ENCODE data around the gene OOSP3. TPM values are rescaled to one million over a fixed set of nuclear protein-coding genes. Genes with fewer than 3 reads are reported as not detected.

Gene OOSP3
- total RNA-seq, 4 donors from 2014 or later: not detected

DNA sequence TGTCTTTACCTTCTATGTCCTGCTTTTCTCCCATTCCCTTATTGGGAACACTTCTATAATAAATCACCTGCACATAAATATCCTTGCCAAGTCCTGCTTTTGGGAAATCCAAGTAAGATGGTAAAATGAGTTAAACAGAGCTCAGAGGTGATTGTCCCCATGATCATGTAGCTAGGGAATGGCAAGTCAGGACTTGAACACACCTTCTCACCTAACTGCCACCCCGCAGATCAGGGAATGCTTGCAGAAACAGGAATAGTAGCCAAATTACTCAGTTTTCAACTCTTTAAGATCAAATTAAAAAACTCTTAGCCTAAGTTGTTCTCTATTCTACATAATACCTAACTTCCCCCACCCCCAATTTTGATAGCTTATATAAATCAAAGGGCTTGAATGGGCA, 16.0 kb downstream of the OOSP3 start:
- WGBS, 2 donors: 35 to 58% methylated on average over 1 of the region's 1 CpG
- Histone ChIP-seq H3K36me3 (no peaks in the 10 kb centered on the region), H3K27me3 (no peaks in the 10 kb centered on the region), H3K9me3 (peaks cover 0 to 7% (median 0%) of the 10 kb centered on the region in 3 donors), H3K4me3 (no peak overlapping the region), H3K27ac (no peak overlapping the region), H3K4me1 (no peaks in the 10 kb centered on the region)
- TF ChIP-seq, protein P1, sequence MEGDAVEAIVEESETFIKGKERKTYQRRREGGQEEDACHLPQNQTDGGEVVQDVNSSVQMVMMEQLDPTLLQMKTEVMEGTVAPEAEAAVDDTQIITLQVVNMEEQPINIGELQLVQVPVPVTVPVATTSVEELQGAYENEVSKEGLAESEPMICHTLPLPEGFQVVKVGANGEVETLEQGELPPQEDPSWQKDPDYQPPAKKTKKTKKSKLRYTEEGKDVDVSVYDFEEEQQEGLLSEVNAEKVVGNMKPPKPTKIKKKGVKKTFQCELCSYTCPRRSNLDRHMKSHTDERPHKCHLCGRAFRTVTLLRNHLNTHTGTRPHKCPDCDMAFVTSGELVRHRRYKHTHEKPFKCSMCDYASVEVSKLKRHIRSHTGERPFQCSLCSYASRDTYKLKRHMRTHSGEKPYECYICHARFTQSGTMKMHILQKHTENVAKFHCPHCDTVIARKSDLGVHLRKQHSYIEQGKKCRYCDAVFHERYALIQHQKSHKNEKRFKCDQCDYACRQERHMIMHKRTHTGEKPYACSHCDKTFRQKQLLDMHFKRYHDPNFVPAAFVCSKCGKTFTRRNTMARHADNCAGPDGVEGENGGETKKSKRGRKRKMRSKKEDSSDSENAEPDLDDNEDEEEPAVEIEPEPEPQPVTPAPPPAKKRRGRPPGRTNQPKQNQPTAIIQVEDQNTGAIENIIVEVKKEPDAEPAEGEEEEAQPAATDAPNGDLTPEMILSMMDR (IDR thresholded peaks at IDR 0.05): no peak
- TF ChIP-seq POLR2A (IDR thresholded peaks at IDR 0.05): no peak
- no peak for DNase-seq
- intact Hi-C loops (cut with DNase I): no loop called here

DNA sequence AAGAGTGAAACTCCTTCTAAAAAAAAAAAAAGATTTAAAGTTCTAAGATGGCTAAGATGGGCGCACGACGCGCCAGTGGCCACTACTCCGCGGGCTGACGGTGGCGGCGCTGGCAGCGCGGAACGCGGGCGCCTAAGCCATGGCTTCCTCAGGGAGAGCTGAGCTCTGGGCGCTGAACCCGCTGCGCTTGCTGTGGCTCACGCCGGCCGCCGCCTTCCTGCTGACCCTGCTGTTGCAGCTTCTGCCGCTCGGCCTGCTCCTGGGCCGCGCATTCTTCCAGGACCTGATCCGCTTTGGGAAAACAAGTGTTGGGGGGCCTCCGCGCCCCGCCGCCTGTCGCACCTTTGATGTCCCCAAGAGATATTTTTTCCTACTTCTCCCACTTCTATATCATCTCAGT, 19.5 kb downstream of the OOSP3 start:
- DNase-seq: no peak
- WGBS, 2 donors: 96 to 97% methylated on average over 30 to 31 of the region's 31 CpGs
- no peak for TF ChIP-seq POLR2A (IDR thresholded peaks at IDR 0.05)
- TF ChIP-seq, protein P1 (IDR thresholded peaks at IDR 0.05): no peak

DNA sequence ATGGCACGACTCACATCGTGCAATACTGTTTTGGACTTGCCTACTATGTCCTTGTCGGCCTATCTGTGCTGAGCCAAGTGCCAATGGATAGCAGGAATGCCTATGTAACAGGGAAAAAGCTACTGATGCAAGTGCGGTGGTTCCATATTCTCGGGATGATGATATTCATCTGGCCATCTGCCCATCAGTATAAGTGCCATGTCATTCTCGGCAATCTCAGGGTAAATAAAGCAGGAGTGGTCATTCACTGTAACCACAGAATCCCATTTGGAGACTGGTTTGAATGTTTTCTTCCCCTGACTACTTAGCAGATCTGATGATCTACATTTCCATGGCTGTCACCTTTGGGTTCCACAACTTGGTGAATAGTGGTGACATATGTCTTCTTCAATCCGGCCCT, 20.1 kb downstream of the OOSP3 start:
- intact Hi-C loops (cut with DNase I): no loop called here
- no peak for TF ChIP-seq POLR2A (IDR thresholded peaks at IDR 0.05)
- TF ChIP-seq, protein P1 (IDR thresholded peaks at IDR 0.05): no peak
- Histone ChIP-seq H3K4me3 (no peak overlapping the region), H3K36me3 (no peaks in the 10 kb centered on the region), H3K27ac (no peak overlapping the region), H3K27me3 (no peaks in the 10 kb centered on the region), H3K4me1 (peaks cover 0 to 6% (median 0%) of the 10 kb centered on the region in 3 donors), H3K9me3 (no peaks in the 10 kb centered on the region)
- 71 to 75% methylated on average over 5 to 7 of the region's 7 CpGs for WGBS, 2 donors
- no peak for DNase-seq

More for the DNA sequence above, 19.5 kb downstream of the OOSP3 start:
- peaks cover 0 to 6% (median 0%) of the 10 kb centered on the region in 3 donors for H3K4me1 ChIP-seq
- no peak overlapping the region for H3K4me3 ChIP-seq
- H3K27ac ChIP-seq: no peak overlapping the region
- H3K36me3 ChIP-seq: no peaks in the 10 kb centered on the region
- H3K27me3 ChIP-seq: no peaks in the 10 kb centered on the region
- intact Hi-C loops (cut with DNase I): no loop called here
- no peaks in the 10 kb centered on the region for H3K9me3 ChIP-seq

DNA sequence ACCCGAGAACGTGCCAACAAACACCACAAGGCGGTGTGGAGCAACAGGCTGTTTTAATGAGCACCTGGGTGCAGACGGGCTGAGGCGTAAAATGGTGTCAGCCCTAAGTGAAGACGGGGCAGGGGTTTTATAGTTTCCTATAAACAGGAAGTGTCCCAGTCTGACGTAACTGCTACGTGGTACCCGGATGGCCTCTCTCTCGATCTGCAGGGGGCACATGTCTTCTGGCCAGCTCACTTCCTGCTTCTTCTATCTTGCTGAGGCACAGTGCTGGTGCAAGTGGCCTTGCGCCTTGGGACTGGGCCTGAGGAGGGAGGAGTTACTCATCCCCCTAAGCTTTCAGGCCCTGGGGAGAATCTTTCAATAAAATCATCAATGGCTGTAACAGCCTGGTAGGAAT, 20.9 kb downstream of the OOSP3 start:
- H3K9me3 ChIP-seq: no peaks in the 10 kb centered on the region
- H3K27ac ChIP-seq: no peak overlapping the region
- no peak for TF ChIP-seq POLR2A (IDR thresholded peaks at IDR 0.05)
- TF ChIP-seq, protein P1 (IDR thresholded peaks at IDR 0.05): no peak
- DNase-seq: no peak
- no peaks in the 10 kb centered on the region for H3K36me3 ChIP-seq
- no peak overlapping the region for H3K4me3 ChIP-seq
- 72 to 79% methylated on average over 11 of the region's 11 CpGs for WGBS, 2 donors
- peaks cover 0 to 6% (median 0%) of the 10 kb centered on the region in 3 donors for H3K4me1 ChIP-seq
- no peaks in the 10 kb centered on the region for H3K27me3 ChIP-seq
- intact Hi-C loops (cut with DNase I): no loop called here

DNA sequence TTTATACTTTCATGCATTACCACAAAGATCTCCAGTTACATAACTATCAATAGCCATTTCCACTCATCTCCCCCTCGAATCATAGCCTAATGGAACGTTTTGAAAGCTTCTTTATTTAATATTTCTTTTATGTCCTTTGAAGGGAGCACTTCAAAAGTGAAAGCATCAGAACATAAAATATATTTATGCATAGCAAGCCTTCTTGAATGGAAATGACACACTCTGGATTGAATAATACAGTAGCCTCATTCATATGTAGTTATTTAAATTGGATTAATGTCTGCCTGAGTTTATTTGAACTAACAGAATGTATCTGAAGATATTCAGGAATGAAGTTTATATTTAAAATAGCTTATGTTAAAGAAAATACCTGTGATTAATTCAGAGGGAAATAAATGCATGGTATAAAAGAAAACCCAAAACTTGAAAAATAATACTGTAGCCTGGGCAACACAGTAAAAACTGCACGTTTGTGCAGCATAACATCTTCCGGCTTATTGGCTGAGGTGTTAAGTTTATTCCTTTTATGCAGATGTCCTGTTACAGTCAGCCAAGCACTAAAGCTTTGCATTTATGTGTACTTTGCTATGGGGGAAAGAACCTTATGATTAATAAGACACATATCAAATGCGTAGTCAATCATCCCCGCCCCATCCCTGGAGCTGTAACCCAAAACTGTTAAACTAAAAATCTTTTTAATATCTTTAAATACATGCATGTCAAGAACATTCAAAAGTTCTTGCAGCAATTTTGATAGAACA, 22.0 kb downstream of the OOSP3 start:
- Histone ChIP-seq H3K4me1 (peaks cover 0 to 6% (median 0%) of the 10 kb centered on the region in 3 donors), H3K4me3 (no peak overlapping the region), H3K36me3 (no peaks in the 10 kb centered on the region), H3K27ac (no peak overlapping the region), H3K9me3 (no peaks in the 10 kb centered on the region), H3K27me3 (no peaks in the 10 kb centered on the region)
- no peak for TF ChIP-seq POLR2A (IDR thresholded peaks at IDR 0.05)
- TF ChIP-seq, protein P1 (IDR thresholded peaks at IDR 0.05): no peak
- WGBS, 2 donors: 50 to 55% methylated on average over 6 of the region's 6 CpGs
- intact Hi-C loops (cut with DNase I): no loop called here
- no peak for DNase-seq

All from esophagus squamous epithelium (tissue), 5 donors.